ENCODE measurements around the gene ZNF423.

Gene ZNF423

GRCh38 chr16:49502136-49502881, 353.6 kb downstream of the ZNF423 start:
- no peak for DNase-seq (ENCODE audit: low read depth in 1 of 2, low spot score in 1 of 2)

DNA sequence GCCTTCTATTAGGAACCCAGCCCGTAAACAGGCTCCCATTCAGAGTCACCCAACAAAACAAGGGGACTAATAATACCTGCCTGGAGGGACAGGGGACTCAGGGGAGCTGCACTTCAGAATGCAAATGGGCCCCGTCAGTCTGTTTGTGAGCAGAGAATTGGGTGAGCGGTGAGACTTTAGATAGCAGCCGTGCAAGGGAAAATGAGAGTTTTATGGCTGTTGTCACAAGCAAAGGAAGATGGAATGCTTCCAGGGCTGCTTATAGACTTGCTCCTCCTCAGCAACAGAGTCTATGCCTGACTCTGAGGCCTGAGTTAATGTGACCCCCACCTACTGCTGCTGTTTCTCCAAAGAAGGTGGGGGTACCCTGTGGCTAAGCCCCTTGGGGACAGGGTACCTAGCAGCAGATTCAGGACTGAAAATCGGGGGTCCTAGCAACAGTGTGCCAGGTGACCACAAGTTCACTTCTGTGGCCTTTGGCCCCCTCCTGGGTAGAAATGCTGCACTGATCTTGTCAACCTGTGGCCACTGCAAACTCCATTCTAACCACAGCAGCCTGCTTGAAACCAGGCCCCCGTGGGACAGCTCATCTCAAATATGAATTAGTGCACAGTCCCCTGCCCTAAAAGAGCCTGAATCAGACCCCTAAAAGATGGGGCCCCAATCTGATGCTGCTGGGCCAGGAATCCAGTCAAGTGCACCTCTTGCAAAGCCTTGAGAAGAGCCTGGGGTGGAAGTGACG, 355.9 kb downstream of the ZNF423 start:
- DNase-seq (ENCODE audit: low read depth in 1 of 2, low spot score in 1 of 2): no peak

DNA sequence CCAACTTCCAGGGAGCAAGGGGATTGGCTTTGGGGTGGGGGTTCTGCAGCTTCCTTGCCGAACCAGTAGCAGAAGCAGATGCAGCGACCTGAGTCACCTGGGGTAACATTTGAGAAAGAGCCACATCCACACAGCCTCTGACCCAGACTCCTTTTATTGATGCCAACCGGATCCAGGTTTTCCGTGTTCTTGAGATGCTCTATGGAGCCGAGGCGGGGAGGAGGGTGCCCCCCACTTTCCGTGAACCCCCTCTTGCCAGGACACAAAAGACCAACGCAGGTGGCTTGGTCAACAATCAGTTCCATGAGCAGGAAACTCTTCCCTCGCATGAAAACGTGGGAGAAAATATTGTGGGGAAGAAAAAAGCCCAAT, 356.5 kb downstream of the ZNF423 start:
- DNase-seq (ENCODE audit: low read depth in 1 of 2, low spot score in 1 of 2): no peak

- DNase-seq (ENCODE audit: low read depth in 1 of 2, low spot score in 1 of 2): no peak
Measured at GRCh38 chr16:49498666-49499413, 357.1 kb downstream of the ZNF423 start.

DNA sequence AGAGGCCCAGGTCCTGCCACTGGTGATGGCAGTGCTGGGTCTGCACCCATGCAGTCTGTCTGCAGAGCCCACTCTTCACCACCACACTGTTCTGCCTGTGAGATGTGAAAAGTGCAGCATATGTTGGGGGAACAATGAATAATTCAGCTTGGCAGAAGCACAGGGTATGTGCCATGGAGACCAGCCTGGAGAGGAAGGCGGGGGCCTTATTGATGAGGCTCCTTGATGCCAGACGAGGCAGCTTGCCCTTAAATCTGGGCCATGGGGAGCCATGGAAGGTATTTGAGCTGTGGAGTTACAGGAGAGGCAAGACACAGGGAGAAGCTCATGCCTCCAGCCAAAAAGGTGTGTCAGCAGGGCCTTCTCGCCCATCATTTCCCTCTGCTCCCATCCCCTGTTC, 357.6 kb downstream of the ZNF423 start:
- DNase-seq (ENCODE audit: low read depth in 1 of 2, low spot score in 1 of 2): no peak

DNA sequence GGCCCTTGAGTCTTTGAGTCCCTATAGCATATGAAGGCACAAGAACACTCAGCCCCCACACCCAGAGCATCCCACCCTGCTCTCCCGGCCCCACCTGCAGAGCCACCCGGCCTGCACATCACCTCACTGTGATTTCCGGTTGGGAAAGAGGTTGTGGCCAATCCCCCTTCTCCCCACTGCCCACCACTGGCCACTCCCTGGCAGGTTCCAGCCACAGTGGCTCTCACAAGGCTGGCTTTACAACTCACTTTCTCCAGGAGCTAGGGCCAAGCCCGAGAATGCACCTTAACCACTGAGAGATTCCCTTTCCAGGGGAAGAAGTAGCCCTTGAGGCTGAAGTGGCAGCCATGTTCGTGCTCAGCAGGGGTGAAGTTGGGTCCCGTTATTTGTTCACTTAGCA, 358.4 kb downstream of the ZNF423 start:
- DNase-seq (ENCODE audit: low read depth in 1 of 2, low spot score in 1 of 2): no peak

GRCh38 chr16:49496656-49497055, 359.3 kb downstream of the ZNF423 start:
- DNase-seq (ENCODE audit: low read depth in 1 of 2, low spot score in 1 of 2): no peak

DNA sequence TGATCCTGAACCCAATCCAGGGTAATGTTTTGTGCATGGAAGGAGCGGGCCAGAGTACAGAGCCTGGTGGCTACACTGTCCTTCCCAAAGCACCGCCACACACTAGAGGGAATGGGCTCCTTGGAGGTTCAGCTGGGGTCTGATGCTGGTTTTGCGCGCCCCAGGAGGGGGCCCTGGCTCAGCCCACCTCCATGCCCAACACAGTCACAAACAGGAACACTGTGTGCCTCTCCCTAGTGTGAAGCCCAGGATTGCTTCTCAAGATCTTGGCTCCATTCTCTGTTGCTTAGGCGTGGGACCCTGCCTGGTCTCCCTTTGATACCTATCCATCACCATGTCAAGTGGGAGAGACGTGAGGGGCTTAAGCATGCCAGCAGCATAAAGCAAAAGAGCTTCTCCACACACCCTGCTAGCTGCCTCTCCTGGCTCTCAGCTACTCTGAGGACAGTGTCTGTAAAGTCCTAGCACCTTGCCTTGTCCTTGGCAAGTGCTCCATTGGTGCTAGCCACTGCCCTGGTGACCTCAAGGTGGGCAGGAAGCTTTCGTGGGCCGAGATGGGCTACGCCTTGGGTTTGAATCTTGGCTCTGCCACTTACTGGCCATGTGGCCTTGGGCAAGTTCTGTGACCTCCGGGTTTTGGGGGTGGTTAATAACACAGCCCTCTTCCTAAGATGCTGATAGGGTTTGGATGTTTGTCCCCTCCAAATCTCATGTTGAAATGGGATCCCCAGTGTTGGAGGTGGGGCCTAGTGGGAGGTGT, 360.1 kb downstream of the ZNF423 start:
- DNase-seq (ENCODE audit: low read depth in 1 of 2, low spot score in 1 of 2): no peak

GRCh38 chr16:49494891-49495566, 360.9 kb downstream of the ZNF423 start:
- no peak for DNase-seq (ENCODE audit: low read depth in 1 of 2, low spot score in 1 of 2)

- no peak for DNase-seq (ENCODE audit: low read depth in 1 of 2, low spot score in 1 of 2)
Measured at GRCh38 chr16:49494474-49494873, 361.4 kb downstream of the ZNF423 start.

GRCh38 chr16:49493836-49494235, 362.1 kb downstream of the ZNF423 start:
- no peak for DNase-seq (ENCODE audit: low read depth in 1 of 2, low spot score in 1 of 2)

DNA sequence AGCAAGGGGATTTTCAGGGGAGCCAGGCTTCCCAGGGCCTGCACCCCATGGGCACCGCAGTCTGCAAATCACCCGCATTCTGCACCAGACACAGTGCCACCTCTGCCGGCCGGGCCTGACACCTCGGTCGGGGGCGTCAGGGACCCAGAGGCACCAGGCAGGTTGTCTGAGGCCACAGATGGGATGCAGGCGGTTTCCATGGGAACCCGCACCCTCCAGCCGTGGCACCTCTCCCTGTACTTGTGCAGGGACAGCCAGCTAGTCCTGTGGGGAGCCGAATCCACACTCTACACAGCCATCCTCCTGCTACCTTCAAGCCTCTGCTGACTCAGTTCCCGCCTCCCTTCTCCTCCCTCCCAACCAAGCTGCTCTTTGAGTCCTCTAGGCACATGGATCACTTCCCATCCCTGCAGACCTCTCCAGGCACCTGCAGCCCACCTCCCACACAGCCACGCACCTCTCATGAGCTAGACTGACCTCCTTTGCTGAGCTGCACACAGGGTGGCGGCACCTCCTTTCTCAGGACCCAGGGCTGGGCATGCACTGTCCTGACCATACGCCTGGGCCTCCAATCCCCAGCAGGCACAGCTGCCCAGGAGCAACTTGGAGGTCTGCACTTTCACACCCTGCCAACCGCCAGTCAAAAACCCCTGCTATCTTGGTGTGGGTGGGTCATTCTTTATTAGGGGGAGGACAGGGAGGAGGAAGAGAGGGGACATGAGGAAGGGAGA, 362.9 kb downstream of the ZNF423 start:
- no peak for DNase-seq (ENCODE audit: low read depth in 1 of 2, low spot score in 1 of 2)

DNA sequence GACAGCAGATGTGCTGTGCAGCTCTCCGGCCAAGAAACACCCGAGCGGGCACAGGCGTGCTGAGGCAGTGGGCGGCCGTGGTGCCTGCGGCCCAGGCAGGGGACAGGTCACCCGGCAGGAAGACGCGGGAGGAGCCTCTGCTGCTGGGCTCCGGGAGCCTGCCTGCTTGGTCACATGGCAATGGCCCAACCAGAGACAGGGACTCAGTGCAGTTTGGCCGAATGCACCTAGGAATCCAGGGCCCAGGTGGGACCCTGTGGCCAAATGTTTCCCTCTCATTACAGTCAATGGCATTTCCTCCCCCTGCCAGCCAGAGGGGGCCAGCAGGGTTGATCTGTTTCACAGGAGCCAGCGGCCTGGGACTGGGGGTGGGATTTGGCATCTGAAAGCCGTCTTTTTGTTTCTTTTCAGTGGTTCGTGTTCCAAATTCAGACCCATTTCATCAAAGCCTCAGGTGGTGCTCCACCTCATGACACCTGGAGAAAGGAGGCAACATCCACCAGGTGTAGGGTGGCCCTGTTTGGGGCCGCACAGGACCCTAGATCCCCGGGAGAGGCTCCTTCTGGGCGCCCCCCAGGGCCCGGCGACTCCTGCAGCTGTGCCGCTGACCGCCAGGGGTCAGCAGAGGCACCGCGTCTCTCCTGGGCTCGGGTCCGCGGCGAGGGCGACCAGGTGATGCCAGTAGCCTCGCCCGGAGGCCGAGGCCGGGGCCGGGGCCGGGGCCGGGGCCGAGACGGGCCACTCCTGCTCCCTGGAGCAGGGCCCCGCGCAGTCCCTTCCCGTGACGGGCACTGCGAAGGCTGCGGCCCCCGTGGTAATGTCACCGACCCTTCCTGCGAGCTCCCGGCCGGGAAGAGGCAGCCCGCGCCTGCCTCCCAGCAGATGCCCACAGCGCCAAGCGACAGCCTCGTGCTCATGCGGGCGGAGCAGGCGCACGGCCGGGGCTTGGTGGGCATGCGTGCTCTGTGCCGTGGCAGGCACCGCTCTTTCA, 363.8 kb downstream of the ZNF423 start:
- DNase-seq (ENCODE audit: low read depth in 1 of 2, low spot score in 1 of 2): peak in 1 of 2 donors; percentile 16

- no peak for DNase-seq (ENCODE audit: low read depth in 1 of 2, low spot score in 1 of 2)
Measured at GRCh38 chr16:49491106-49491670, 364.7 kb downstream of the ZNF423 start.

DNA sequence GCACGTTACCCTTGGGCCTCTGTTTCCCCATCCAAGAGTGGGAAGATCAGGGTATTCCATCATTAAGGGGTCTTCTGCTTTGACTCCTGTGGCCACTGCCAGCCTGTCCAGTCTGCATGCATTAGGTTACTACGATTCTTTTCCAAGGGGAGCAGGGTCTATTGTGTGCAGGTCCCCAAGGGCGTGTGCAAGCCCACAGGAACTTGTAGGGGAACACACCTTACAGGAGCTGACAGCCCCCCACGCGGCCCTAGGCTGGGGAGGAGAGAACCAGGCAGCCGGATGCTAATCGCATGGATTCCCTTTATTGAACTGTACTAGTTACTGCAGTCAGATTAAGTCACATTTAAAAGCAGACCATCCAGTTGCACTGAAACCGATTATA, 365.6 kb downstream of the ZNF423 start:
- no peak for DNase-seq (ENCODE audit: low read depth in 1 of 2, low spot score in 1 of 2)

DNA sequence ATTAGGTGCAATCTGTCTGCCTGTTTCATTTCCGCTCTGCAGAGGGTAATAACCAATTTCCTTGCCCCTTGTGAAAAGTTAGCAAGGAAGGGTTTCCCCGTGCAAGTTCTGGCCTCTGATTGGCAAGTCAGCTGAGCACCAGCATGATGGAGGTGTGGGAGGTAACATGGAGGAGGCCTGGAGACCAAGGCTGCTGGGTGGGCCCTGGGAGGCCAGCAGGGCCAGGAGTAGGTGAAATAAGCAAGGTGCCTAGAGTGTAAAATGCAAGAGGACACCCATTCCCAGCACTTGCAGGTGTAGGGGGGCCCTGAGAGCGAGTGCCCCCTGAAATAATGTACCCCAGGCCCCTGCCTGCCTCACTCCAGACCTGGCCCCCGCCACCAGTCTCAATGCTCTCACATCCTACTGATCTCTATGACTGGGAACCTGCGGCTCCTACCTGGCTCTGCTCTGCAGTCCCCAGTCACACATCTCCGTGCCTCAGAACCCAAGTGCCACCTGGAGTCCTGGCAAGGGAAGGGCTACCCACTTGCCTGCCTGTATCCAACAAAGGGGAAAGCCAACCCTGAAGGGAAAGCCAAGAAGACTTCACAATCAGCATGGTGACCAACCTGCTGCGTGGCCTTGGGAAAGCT, 366.1 kb downstream of the ZNF423 start:
- no peak for DNase-seq (ENCODE audit: low read depth in 1 of 2, low spot score in 1 of 2)

DNA sequence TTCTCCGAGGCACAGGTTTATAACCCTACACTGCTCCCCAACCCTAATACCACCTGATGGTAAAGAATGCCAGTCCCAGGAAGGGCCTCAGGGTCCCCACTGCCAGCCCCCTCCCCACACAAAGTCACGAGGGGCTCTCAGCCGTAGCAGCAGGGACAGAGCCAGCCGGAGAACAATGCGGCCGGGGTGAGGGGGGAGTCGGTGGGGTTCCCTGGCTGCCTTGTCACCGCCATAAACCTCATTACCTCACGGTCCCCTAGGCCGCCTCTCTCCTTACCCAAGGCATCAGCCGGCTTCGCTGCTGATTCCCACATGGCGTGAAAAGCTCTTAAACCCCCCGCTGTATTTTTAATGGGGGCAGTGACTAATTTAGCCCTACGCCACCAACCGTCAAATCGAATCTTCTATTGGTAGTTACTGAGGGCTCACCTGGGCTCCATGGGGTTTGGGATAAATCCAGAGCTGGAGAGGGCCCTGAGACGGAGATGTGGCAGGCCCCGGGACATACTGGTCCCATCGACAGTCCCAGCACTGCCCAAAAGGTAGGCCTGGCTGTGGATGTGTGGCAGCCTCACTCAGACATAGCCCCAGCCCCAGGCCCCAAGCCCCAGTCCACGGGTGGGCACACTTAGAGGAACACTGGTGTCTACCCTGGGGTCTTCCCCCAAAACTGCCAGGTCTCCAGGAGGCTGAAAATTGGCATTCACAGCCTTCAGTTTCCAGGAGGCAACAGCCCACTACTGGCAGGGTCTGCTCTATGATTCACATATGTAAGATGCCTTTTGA, 367.0 kb downstream of the ZNF423 start:
- no peak for DNase-seq (ENCODE audit: low read depth in 1 of 2, low spot score in 1 of 2)

Measured in activated T-helper 1 cell treated with anti-CD3 and anti-CD28 coated beads, Interleukin-2, amount 50 U/mL, for 16 hours (primary cell).